RWPE2 (cell line): ENCODE data around the gene KCNN3.

Experiments used
- ATAC-seq: fragments of 200-7000 bp; cut with Tn5 transposase; 3 replicates; pipeline ENCODE4 v1.9.1; 2021; ENCODE audit warnings: low read depth
- DNase-seq: peaks from one replicate; pipeline ENCODE4 v3.0.0-alpha.2; 2020; ENCODE audit warnings: low spot score
- H3K27ac ChIP-seq: fragments of 450-650 bp; 2 replicates; pipeline ENCODE4 v1.5.1; 2017; ENCODE audit warnings: mild to moderate bottlenecking; ENCODE audit not compliant: poor library complexity, severe bottlenecking
- H3K27me3 ChIP-seq: fragments of 250-450 bp; sonication (Bioruptor Pico); 2 replicates; pipeline ENCODE4 v1.5.1; 2021; ENCODE audit warnings: mild to moderate bottlenecking, moderate library complexity; ENCODE audit not compliant: insufficient read depth, poor library complexity, severe bottlenecking
- H3K36me3 ChIP-seq: fragments of 250-450 bp; sonication (Bioruptor Pico); 2 replicates; pipeline ENCODE4 v1.5.1; 2020; ENCODE audit warnings: low read depth, mild to moderate bottlenecking, moderate library complexity
- H3K4me1 ChIP-seq: fragments of 250-450 bp; sonication (Bioruptor Pico); 2 replicates; pipeline ENCODE4 v1.5.1; 2021; ENCODE audit warnings: mild to moderate bottlenecking, moderate library complexity; ENCODE audit not compliant: insufficient read depth, poor library complexity, severe bottlenecking
- H3K4me3 ChIP-seq: fragments of 250-450 bp; sonication (Bioruptor Pico); 2 replicates; pipeline ENCODE4 v1.5.1; 2021; ENCODE audit warnings: mild to moderate bottlenecking, moderate library complexity; ENCODE audit not compliant: severe bottlenecking
- H3K9me3 ChIP-seq: fragments of 250-450 bp; sonication (Bioruptor Pico); 2 replicates; pipeline ENCODE4 v1.5.1; 2021; ENCODE audit warnings: mild to moderate bottlenecking, moderate library complexity; ENCODE audit not compliant: severe bottlenecking
- TF ChIP-seq, protein P1 (sequence below): fragments of 450-650 bp; IDR thresholded peaks from one replicate; pipeline ENCODE4 v1.5.1; 2017; ENCODE audit warnings: mild to moderate bottlenecking, moderate library complexity; ENCODE audit not compliant: poor library complexity, severe bottlenecking

Gene KCNN3

DNA sequence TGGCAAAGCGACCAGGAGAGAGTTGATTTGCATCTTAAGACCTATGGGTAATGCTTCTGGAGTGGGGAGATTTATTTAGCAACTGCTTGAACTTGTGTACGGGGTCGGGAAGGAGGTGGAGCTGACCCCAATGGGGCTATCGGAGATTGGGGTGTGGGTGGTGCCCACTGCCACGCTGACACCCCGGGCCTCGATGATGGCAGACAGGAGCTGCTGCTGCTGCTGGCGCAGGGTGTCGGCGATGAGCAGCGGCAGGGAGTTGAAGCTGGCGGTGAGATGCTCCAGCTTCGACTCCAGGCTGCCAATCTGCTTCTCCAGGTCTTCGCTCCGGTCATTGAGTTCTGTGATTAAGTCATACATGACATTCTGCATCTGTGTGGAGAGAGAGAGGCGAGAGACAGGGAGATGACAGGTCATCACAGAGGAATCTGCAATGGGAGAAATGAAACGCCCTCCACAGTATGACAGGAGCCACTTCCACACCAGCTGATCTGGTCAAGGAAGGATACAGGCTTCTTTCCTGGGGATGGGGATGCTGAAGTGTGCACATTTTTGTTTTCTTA, 162.1 kb downstream of the KCNN3 start:
- Histone ChIP-seq H3K36me3 (no peaks in the 10 kb centered on the region), H3K9me3 (no peaks in the 10 kb centered on the region), H3K27me3 (no peaks in the 10 kb centered on the region), H3K4me1 (no peaks in the 10 kb centered on the region), H3K4me3 (no peak overlapping the region), H3K27ac (no peak overlapping the region)
- ATAC-seq (no peak), DNase-seq (no peak)
- TF ChIP-seq, protein P1, sequence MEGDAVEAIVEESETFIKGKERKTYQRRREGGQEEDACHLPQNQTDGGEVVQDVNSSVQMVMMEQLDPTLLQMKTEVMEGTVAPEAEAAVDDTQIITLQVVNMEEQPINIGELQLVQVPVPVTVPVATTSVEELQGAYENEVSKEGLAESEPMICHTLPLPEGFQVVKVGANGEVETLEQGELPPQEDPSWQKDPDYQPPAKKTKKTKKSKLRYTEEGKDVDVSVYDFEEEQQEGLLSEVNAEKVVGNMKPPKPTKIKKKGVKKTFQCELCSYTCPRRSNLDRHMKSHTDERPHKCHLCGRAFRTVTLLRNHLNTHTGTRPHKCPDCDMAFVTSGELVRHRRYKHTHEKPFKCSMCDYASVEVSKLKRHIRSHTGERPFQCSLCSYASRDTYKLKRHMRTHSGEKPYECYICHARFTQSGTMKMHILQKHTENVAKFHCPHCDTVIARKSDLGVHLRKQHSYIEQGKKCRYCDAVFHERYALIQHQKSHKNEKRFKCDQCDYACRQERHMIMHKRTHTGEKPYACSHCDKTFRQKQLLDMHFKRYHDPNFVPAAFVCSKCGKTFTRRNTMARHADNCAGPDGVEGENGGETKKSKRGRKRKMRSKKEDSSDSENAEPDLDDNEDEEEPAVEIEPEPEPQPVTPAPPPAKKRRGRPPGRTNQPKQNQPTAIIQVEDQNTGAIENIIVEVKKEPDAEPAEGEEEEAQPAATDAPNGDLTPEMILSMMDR = no peak

DNA sequence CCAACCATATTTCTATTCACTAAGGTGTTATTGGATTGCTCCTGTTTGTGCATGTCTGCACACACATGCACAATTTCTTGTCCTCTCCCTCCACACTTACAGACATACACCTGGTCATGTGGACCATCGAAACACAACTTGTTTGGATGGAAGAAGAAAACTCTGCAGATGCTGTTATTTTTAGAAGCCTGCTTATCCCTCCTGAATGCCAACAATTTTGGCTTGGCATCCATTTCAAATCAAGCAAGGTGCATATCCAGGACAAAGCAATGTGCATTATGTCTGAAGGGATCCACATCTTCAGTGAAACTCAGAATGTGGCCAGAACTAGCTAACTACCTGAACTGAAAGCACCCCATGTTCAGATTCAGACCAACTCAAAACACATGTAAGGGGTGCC, 163.2 kb downstream of the KCNN3 start:
- TF ChIP-seq, protein P1 = no peak
- no peak for DNase-seq
- Histone ChIP-seq H3K4me3 (no peak overlapping the region), H3K9me3 (no peaks in the 10 kb centered on the region), H3K27ac (no peak overlapping the region), H3K27me3 (no peaks in the 10 kb centered on the region), H3K36me3 (no peaks in the 10 kb centered on the region), H3K4me1 (no peaks in the 10 kb centered on the region)
- ATAC-seq = no peak

DNA sequence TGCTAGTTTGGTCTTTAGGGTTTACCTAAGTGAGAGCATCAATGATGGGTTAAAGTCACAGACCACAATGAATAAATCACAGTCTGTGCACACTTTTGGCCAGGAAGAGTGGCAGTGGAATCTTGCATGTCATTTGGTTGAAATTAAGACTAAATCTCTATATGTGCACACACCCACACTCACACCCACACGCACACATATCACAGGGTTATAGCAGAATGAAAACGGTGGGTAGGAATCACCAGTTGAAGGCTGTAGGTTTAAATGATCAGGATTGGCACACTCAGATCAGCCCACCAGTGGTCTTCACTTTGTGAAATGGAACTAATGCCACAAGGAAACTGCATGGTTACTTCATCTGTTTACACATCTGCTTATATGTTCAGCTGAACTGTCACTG, 164.5 kb downstream of the KCNN3 start:
- Histone ChIP-seq H3K9me3 (no peaks in the 10 kb centered on the region), H3K4me3 (no peak overlapping the region), H3K27me3 (no peaks in the 10 kb centered on the region), H3K27ac (no peak overlapping the region), H3K36me3 (no peaks in the 10 kb centered on the region), H3K4me1 (no peaks in the 10 kb centered on the region)
- no peak for ATAC-seq
- no peak for DNase-seq
- TF ChIP-seq, protein P1 = no peak

DNA sequence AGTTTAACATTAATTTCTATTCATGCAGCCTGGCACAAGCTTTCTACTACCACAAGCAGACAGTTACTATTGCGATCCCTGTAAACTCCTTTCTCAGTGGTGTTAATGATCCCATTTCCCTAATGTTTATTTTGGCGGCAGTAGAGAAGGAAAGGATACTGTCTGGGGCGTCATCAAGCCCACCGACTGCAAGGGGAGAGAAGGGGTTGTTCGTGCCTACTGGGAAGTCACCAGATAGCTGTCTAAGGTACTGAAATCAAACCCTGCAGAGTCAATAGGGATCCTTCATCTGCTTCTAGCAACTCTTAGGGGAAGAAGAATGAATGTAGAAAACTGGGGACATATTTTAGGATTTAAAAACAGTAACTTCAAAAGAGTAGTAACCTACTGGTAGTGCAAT, 166.9 kb downstream of the KCNN3 start:
- Histone ChIP-seq H3K4me1 (peaks cover 2% of the 10 kb centered on the region), H3K9me3 (no peaks in the 10 kb centered on the region), H3K27ac (no peak overlapping the region), H3K27me3 (no peaks in the 10 kb centered on the region), H3K4me3 (no peak overlapping the region), H3K36me3 (no peaks in the 10 kb centered on the region)
- ATAC-seq (no peak), DNase-seq (no peak)
- TF ChIP-seq, protein P1 = no peak

DNA sequence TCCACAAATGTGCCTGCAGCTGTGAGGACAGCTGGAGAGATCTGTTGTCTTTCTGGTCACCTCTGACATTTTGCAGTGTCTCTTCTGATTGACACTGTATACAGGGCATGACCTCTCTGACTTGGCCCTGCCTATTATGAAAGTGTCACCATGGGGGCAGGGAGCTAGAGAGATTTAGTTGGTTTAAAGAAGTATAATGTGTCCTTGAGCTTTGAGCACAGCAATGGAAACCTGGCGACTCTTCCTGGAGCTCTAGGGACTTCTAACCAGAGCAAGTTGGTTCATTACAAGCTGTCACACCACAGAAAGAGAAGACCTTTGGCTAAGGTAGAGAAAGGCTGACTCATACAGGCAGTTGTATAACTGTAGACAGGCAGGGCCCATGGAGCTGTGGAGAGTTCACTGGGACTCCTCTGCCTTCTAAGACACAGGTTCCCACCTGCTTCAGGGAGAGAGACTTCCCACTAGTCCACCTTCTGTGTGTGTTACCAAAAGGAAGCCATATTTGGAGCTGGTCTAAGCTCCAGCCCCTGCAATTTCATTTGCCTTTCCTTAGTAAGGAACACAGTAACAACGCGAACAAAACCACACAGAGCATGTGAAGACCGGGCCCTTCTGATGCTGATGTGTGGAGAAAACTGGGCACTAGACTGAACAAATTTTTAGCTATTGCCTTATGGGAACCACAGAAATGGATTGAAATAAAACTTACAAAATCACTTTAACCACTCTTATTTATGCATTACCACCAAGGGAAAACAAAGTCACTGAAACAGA, 171.6 kb downstream of the KCNN3 start:
- Histone ChIP-seq H3K27ac (no peak overlapping the region), H3K36me3 (no peaks in the 10 kb centered on the region), H3K9me3 (no peaks in the 10 kb centered on the region), H3K4me1 (peaks cover 8% of the 10 kb centered on the region), H3K4me3 (no peak overlapping the region), H3K27me3 (no peaks in the 10 kb centered on the region)
- ATAC-seq (peak; percentile 41; the same call in 2 of the 3 replicates), DNase-seq (no peak)
- TF ChIP-seq, protein P1 = no peak
